Measurements from ENCODE around the gene ECHDC1.
"Not testable (repeated sequence)": the region's sequence is repeated elsewhere in the genome, so short reads cannot be mapped to it uniquely, and the experiment has no call there.

ECHDC1 gene

GRCh38 chr6:127341471-127342202 lies 1.8 kb downstream of the ECHDC1 start:
- DNase-seq = peak; percentile 25

GRCh38 chr6:127340171-127340570 lies 3.2 kb downstream of the ECHDC1 start:
- DNase-seq = no peak

- DNase-seq = no peak
Measured at GRCh38 chr6:127338936-127339335, 4.5 kb downstream of the ECHDC1 start.

- DNase-seq = no peak
Measured at GRCh38 chr6:127332383-127332961, 10.9 kb downstream of the ECHDC1 start.

GRCh38 chr6:127331256-127331655 lies 12.2 kb downstream of the ECHDC1 start:
- DNase-seq = not testable (repeated sequence)

- DNase-seq = no peak
Measured at GRCh38 chr6:127328043-127328609, 15.3 kb downstream of the ECHDC1 start.

- no peak for DNase-seq
Measured at GRCh38 chr6:127319686-127320085, 23.7 kb downstream of the ECHDC1 start.

GRCh38 chr6:127317388-127318128 lies 25.9 kb downstream of the ECHDC1 start:
- peak; percentile 69 for DNase-seq

GRCh38 chr6:127305741-127306140 lies 37.7 kb downstream of the ECHDC1 start:
- DNase-seq = no peak

- DNase-seq = no peak
Measured at GRCh38 chr6:127303917-127304316, 39.5 kb downstream of the ECHDC1 start.

GRCh38 chr6:127302728-127303660 lies 40.4 kb downstream of the ECHDC1 start:
- DNase-seq = peak; percentile 80

GRCh38 chr6:127301199-127301700 lies 42.2 kb downstream of the ECHDC1 start:
- DNase-seq = no peak

- DNase-seq = no peak
Measured at GRCh38 chr6:127300411-127300810, 43.0 kb downstream of the ECHDC1 start.

GRCh38 chr6:127299522-127300240 lies 43.7 kb downstream of the ECHDC1 start:
- DNase-seq = no peak

- DNase-seq = no peak
Measured at GRCh38 chr6:127298475-127298874, 44.9 kb downstream of the ECHDC1 start.

GRCh38 chr6:127297502-127298070 lies 45.8 kb downstream of the ECHDC1 start:
- no peak for DNase-seq

- no peak for DNase-seq
Measured at GRCh38 chr6:127291495-127291894, 51.9 kb downstream of the ECHDC1 start.

GRCh38 chr6:127290391-127291265 lies 52.8 kb downstream of the ECHDC1 start:
- DNase-seq = no peak

GRCh38 chr6:127289934-127290333 lies 53.5 kb downstream of the ECHDC1 start:
- DNase-seq = no peak

- no peak for DNase-seq
Measured at GRCh38 chr6:127288705-127289104, 54.7 kb downstream of the ECHDC1 start.
